Panc1 (cell line): Measurements from ENCODE around the gene FLYWCH1. TPM values are rescaled to one million over a fixed set of nuclear protein-coding genes. Genes with fewer than 3 reads are reported as not detected.

Source experiments
- ATAC-seq: fragments of 200-7000 bp; cut with Tn5 transposase; 2 replicates; pipeline ENCODE4 v1.9.1; 2020; ENCODE audit warnings: mild to moderate bottlenecking, moderate library complexity
- BruUV-seq: library from RNA; stranded (reverse); fragments of 400-500 nt; replicated peaks from 2 replicates; lab custom pipeline; 2021; lab: Mats Ljungman, UMichigan
- CTCF ChIA-PET: fragments of 300-600 bp; sonication (Branson Sonifier 250); formaldehyde crosslinking; loops from one replicate; lab custom pipeline; 2022; ENCODE audit warnings: antibody characterized with exemption; lab: Charles Lee
- POLR2A ChIA-PET: fragments of 300-600 bp; sonication (Branson Sonifier 250); formaldehyde crosslinking; loops from one replicate; lab custom pipeline; 2022; ENCODE audit warnings: antibody characterized with exemption; lab: Charles Lee
- DNase-seq: peaks from one replicate; pipeline ENCODE4 v3.0.0-alpha.2; 2010; ENCODE audit warnings: low read depth, low spot score
- H3K27ac ChIP-seq: 2 replicates; pipeline ENCODE4 v1.5.1; 2011; ENCODE audit warnings: mild to moderate bottlenecking, low read length, inconsistent platforms
- H3K27me3 ChIP-seq: fragments of 200-500 bp; sonication (Bioruptor generic); 2 replicates; pipeline ENCODE4 v1.6.0; 2014; ENCODE audit warnings: low read length, inconsistent platforms; ENCODE audit not compliant: control insufficient read depth, insufficient read depth
- H3K36me3 ChIP-seq: fragments of 200-500 bp; sonication (Bioruptor generic); 2 replicates; pipeline ENCODE4 v1.5.1; 2014; ENCODE audit warnings: inconsistent platforms, mild to moderate bottlenecking, low read length, moderate library complexity; ENCODE audit not compliant: control insufficient read depth, insufficient read depth
- H3K4me1 ChIP-seq: 2 replicates; pipeline ENCODE4 v1.5.1; 2011; ENCODE audit warnings: inconsistent platforms, mild to moderate bottlenecking, low read length, moderate library complexity; ENCODE audit not compliant: control insufficient read depth, insufficient read depth
- H3K4me3 ChIP-seq, 2 experiments: 2 replicates each; pipeline ENCODE4 v1.5.1; 2011 to 2012; ENCODE audit warnings: low read depth in 2 of 2, low read length in 2 of 2, mild to moderate bottlenecking in 2 of 2, inconsistent platforms in 1 of 2, moderate library complexity in 1 of 2
- H3K9me3 ChIP-seq: fragments of 200-500 bp; sonication (Bioruptor generic); 2 replicates; pipeline ENCODE4 v1.5.1; 2014; ENCODE audit warnings: low read depth, mild to moderate bottlenecking, inconsistent platforms, low read length, moderate library complexity; ENCODE audit not compliant: control insufficient read depth, insufficient read depth
- CTCF ChIP-seq: fragments of 450-650 bp; IDR thresholded peaks from 2 replicates; pipeline ENCODE4 v1.5.1; 2017; ENCODE audit warnings: mild to moderate bottlenecking
- POLR2AphosphoS5 ChIP-seq: IDR thresholded peaks from 2 replicates; pipeline ENCODE4 v1.6.1; 2012; ENCODE audit warnings: mild to moderate bottlenecking, low read depth, low read length, moderate library complexity
- REST ChIP-seq, 2 experiments: IDR thresholded peaks; 2 replicates each; pipeline ENCODE4 v1.6.1; 2011 to 2012; ENCODE audit warnings: low read depth in 2 of 2, control low read depth in 1 of 2, low read length in 1 of 2, mild to moderate bottlenecking in 1 of 2, moderate library complexity in 1 of 2; ENCODE audit not compliant: insufficient read depth in 1 of 2
- SIN3A ChIP-seq: IDR thresholded peaks from 2 replicates; pipeline ENCODE4 v1.6.1; 2012; ENCODE audit warnings: low read depth, mild to moderate bottlenecking, low read length, moderate library complexity, borderline replicate concordance; ENCODE audit not compliant: insufficient read depth
- TCF7L2 ChIP-seq: IDR thresholded peaks from 2 replicates; pipeline ENCODE4 v1.6.1; 2011; ENCODE audit warnings: mild to moderate bottlenecking, low read depth, low read length, inconsistent platforms
- in situ Hi-C: cut with HindIII; loops from 2 replicates; pipeline ENCODE4 v1.10.0; 2016; ENCODE audit warnings: low sequenced_read_pairs, low pct_unique_long_range_greater_than_20kb
- intact Hi-C: fragments of 100-400 bp; cut with micrococcal nuclease; formaldehyde crosslinking; loops from one replicate; pipeline ENCODE4 v1.10.0; 2022; ENCODE audit not compliant: unreplicated experiment
- total RNA-seq: library from RNA; stranded (reverse); gene quantifications from one replicate; pipeline ENCODE4 v1.2.1, GENCODE V29; 2021; ENCODE audit not compliant: unreplicated experiment

The FLYWCH1 gene
- total RNA-seq, 1 experiment from 2014 or later, result 67.9 TPM

GRCh38 chr16:2976673-2977072, 64.9 kb downstream of the FLYWCH1 start:
- intact Hi-C loops (no loop called here), in situ Hi-C loops (no loop called here)
- H3K9me3 ChIP-seq, result no peaks in the 10 kb centered on the region
- H3K27me3 ChIP-seq, result no peaks in the 10 kb centered on the region
- ATAC-seq, result no peak
- no peak overlapping the region for H3K27ac ChIP-seq
- H3K36me3 ChIP-seq, result peaks cover 2% of the 10 kb centered on the region; the same call in 1 of the 2 replicates
- H3K4me3 ChIP-seq, result no peak overlapping the region
- no TSS peak for BruUV-seq
- DNase-seq, result no peak
- peaks cover 55% of the 10 kb centered on the region for H3K4me1 ChIP-seq
- CTCF ChIA-PET, result no interaction called here
- POLR2A ChIA-PET, result no interaction called here
- TF ChIP-seq CTCF (no peak), SIN3A (no peak), POLR2AphosphoS5 (no peak), TCF7L2 (no peak), REST (IDR thresholded peaks at IDR 0.05; ENCODE audit: insufficient read depth in 1 of 2, low read depth in 2 of 2, low read length in 1 of 2) (no peak)

DNA sequence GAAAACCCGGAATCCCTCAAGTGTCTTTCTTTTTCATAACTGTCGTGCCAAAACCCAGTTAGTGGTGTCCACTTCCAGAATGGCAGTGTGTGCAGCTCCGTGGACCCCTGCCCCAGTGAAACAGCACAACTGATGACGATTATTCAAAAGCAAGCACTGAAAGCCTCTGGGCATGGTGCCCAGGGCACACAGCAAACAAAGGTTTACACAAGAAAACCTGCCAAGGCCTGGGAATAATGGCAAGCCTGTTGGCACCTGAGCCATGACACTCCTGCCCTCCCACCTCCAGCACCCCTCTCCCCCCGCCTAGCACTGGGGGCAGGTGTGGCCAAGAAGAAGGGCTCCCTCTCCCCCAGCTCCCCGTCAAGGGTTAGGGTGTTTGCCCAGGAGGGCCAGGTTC, 65.7 kb downstream of the FLYWCH1 start:
- no TSS peak for BruUV-seq
- no peak for DNase-seq
- Histone ChIP-seq H3K4me3 (no peak overlapping the region), H3K9me3 (no peaks in the 10 kb centered on the region), H3K27ac (peak overlapping the region; percentile 59), H3K4me1 (peaks cover 53% of the 10 kb centered on the region), H3K36me3 (peaks cover 2% of the 10 kb centered on the region; the same call in 1 of the 2 replicates), H3K27me3 (no peaks in the 10 kb centered on the region)
- TF ChIP-seq SIN3A (no peak), CTCF (no peak), REST (IDR thresholded peaks at IDR 0.05; ENCODE audit: insufficient read depth in 1 of 2, low read depth in 2 of 2, low read length in 1 of 2) (no peak), TCF7L2 (no peak), POLR2AphosphoS5 (no peak)
- CTCF ChIA-PET, result no interaction called here
- no peak for ATAC-seq
- POLR2A ChIA-PET, result no interaction called here
- in situ Hi-C loops (no loop called here), intact Hi-C loops (no loop called here)
